H1 (cell line): ENCODE measurements around the gene CXorf65. TPM values are rescaled to one million over a fixed set of nuclear protein-coding genes. Genes with fewer than 3 reads are reported as not detected.

Experiments used
- CTCF ChIA-PET: fragments of 300-600 bp; sonication (Branson Sonifier 250); formaldehyde crosslinking; loops from one replicate; lab custom pipeline; 2021; ENCODE audit not compliant: partially characterized antibody; lab: Charles Lee
- POLR2A ChIA-PET: fragments of 300-600 bp; sonication (Branson Sonifier 250); formaldehyde crosslinking; loops from one replicate; lab custom pipeline; 2021; ENCODE audit warnings: inconsistent platforms; ENCODE audit not compliant: partially characterized antibody; lab: Charles Lee
- DNase-seq, 2 experiments: peaks; one replicate each; pipeline versions ENCODE4 v3.0.0 to v3.0.0-alpha.2; 2010 to 2022; ENCODE audit warnings: low spot score in 2 of 2, low read depth in 1 of 2, mixed read lengths in 1 of 2
- FAIRE-seq: peaks from 2 replicates; lab custom pipeline; 2011; peaks lifted over from hg19 to GRCh38; lab: Jason Lieb, UNC
- H2AFZ ChIP-seq: 2 replicates; pipeline ENCODE4 v1.8.1; 2012; ENCODE audit warnings: low read length, inconsistent platforms
- H2AK5ac ChIP-seq: 2 replicates; pipeline ENCODE4 v1.6.1; 2013; ENCODE audit warnings: low read depth, low read length
- H2BK120ac ChIP-seq: replicated peaks from 2 replicates; pipeline ENCODE3; 2013; ENCODE audit warnings: low read depth, low read length, inconsistent platforms
- H2BK12ac ChIP-seq: 2 replicates; pipeline ENCODE4 v1.6.1; 2013; ENCODE audit warnings: low read depth, low read length
- H2BK15ac ChIP-seq: 2 replicates; pipeline ENCODE4 v1.6.1; 2013; ENCODE audit warnings: low read length
- H2BK20ac ChIP-seq: 2 replicates; pipeline ENCODE4 v1.6.1; 2013; ENCODE audit warnings: low read length
- H2BK5ac ChIP-seq: 2 replicates; pipeline ENCODE4 v1.6.1; 2013; ENCODE audit warnings: low read depth, low read length
- H3K14ac ChIP-seq: 2 replicates; pipeline ENCODE4 v1.6.1; 2013; ENCODE audit warnings: inconsistent platforms; ENCODE audit not compliant: insufficient read length
- H3K18ac ChIP-seq: 2 replicates; pipeline ENCODE4 v1.6.1; 2013; ENCODE audit warnings: low read length; ENCODE audit errors: extremely low read depth
- H3K23ac ChIP-seq: 2 replicates; pipeline ENCODE4 v1.6.1; 2013; ENCODE audit warnings: inconsistent platforms; ENCODE audit not compliant: insufficient read length
- H3K23me2 ChIP-seq: 2 replicates; pipeline ENCODE4 v1.6.1; 2013; ENCODE audit warnings: low read depth, low read length
- H3K27ac ChIP-seq: 2 replicates; pipeline ENCODE4 v1.6.1; 2011; ENCODE audit warnings: low read depth, low read length, inconsistent platforms
- H3K27me3 ChIP-seq, 4 experiments: replicated peaks in 1 of 4; 1 replicate in 1 of 4; 2 replicates in 3 of 4; pipeline versions ENCODE4 v1.6.1 to v1.8.1; 2011 to 2013; ENCODE audit warnings: low read length in 3 of 4, mild to moderate bottlenecking in 3 of 4, inconsistent platforms in 2 of 4, mixed read lengths in 2 of 4, moderate library complexity in 1 of 4; ENCODE audit not compliant: control insufficient read depth in 3 of 4, insufficient read depth in 3 of 4; ENCODE audit errors: extremely low read depth in 1 of 4
- H3K36me3 ChIP-seq, 4 experiments: 2 replicates each; pipeline versions ENCODE4 v1.6.1 to v1.8.1; 2011 to 2013; ENCODE audit warnings: mild to moderate bottlenecking in 4 of 4, low read length in 3 of 4, moderate library complexity in 2 of 4, control low read depth in 1 of 4, inconsistent platforms in 1 of 4; ENCODE audit not compliant: insufficient read depth in 4 of 4, control insufficient read depth in 2 of 4
- H3K4ac ChIP-seq: replicated peaks from 2 replicates; pipeline ENCODE3; 2013; ENCODE audit warnings: low read length, low read depth, mixed read lengths, inconsistent platforms; ENCODE audit not compliant: insufficient read length
- H3K4me1 ChIP-seq, 4 experiments: replicated peaks in 1 of 4; 1 replicate in 1 of 4; 2 replicates in 3 of 4; pipeline versions ENCODE4 v1.6.1 to v1.8.1; 2011 to 2013; ENCODE audit warnings: low read length in 3 of 4, inconsistent platforms in 2 of 4, mixed read lengths in 1 of 4; ENCODE audit not compliant: insufficient read depth in 4 of 4, control insufficient read depth in 3 of 4
- H3K4me2 ChIP-seq, 2 experiments: 2 replicates each; pipeline versions ENCODE4 v1.6.1 to v1.8.1; 2011 to 2013; ENCODE audit warnings: low read depth in 2 of 2, low read length in 2 of 2, control low read depth in 1 of 2, inconsistent platforms in 1 of 2, mild to moderate bottlenecking in 1 of 2; ENCODE audit not compliant: insufficient read depth in 1 of 2
- H3K4me3 ChIP-seq, 4 experiments: fragments of 200-600, 300-600 bp in 1 of 4; sonication (generic), shearing (Covaris generic), sonication (Bioruptor Twin) in 1 of 4; 2 replicates each; pipeline versions ENCODE4 v1.5.1 to v1.8.1; 2011 to 2016; ENCODE audit warnings: low read length in 4 of 4, low read depth in 3 of 4, control low read depth in 2 of 4, inconsistent platforms in 2 of 4, mild to moderate bottlenecking in 2 of 4, mixed read lengths in 1 of 4, moderate library complexity in 1 of 4; ENCODE audit not compliant: insufficient read depth in 2 of 4; ENCODE audit errors: extremely low read depth in 1 of 4
- H3K56ac ChIP-seq: replicated peaks from 2 replicates; pipeline ENCODE3; 2013; ENCODE audit warnings: low read depth, mild to moderate bottlenecking, mixed read lengths, low read length, inconsistent platforms; ENCODE audit not compliant: insufficient read length
- H3K79me1 ChIP-seq: 2 replicates; pipeline ENCODE4 v1.6.1; 2013; ENCODE audit warnings: low read depth, low read length, control low read depth
- H3K79me2 ChIP-seq, 2 experiments: 2 replicates each; pipeline versions ENCODE4 v1.6.1 to v1.8.1; 2012 to 2013; ENCODE audit warnings: low read length in 2 of 2, mild to moderate bottlenecking in 2 of 2, inconsistent platforms in 1 of 2; ENCODE audit not compliant: insufficient read depth in 2 of 2, control insufficient read depth in 1 of 2
- H3K9ac ChIP-seq, 4 experiments: replicated peaks in 1 of 4; 1 replicate in 1 of 4; 2 replicates in 3 of 4; pipeline versions ENCODE4 v1.6.1 to v1.8.1; 2011 to 2013; ENCODE audit warnings: low read depth in 3 of 4, low read length in 3 of 4, control low read depth in 2 of 4, mild to moderate bottlenecking in 2 of 4, moderate library complexity in 2 of 4, inconsistent platforms in 1 of 4; ENCODE audit errors: extremely low read depth in 1 of 4
- H3K9me3 ChIP-seq, 2 experiments: 2 replicates each; pipeline versions ENCODE4 v1.6.1 to v1.8.1; 2012 to 2013; ENCODE audit warnings: mild to moderate bottlenecking in 2 of 2, moderate library complexity in 2 of 2, control low read depth in 1 of 2, inconsistent platforms in 1 of 2, low read depth in 1 of 2, low read length in 1 of 2, mixed read lengths in 1 of 2; ENCODE audit not compliant: insufficient read depth in 2 of 2
- H4K20me1 ChIP-seq, 2 experiments: replicated peaks in 1 of 2; 2 replicates each; pipeline versions ENCODE3 to v1.8.1; 2011 to 2013; ENCODE audit warnings: inconsistent platforms in 2 of 2, low read length in 2 of 2, mild to moderate bottlenecking in 1 of 2; ENCODE audit not compliant: insufficient read depth in 2 of 2, control insufficient read depth in 1 of 2
- H4K5ac ChIP-seq: 2 replicates; pipeline ENCODE4 v1.6.1; 2013; ENCODE audit warnings: low read length, low read depth, mixed read lengths, inconsistent platforms; ENCODE audit not compliant: insufficient read length
- H4K8ac ChIP-seq: 2 replicates; pipeline ENCODE4 v1.8.0; 2013; ENCODE audit warnings: mild to moderate bottlenecking, moderate library complexity, low read length, inconsistent platforms; ENCODE audit not compliant: insufficient read depth; ENCODE audit errors: extremely low read depth
- H4K91ac ChIP-seq: replicated peaks from 2 replicates; pipeline ENCODE3; 2013; ENCODE audit warnings: low read length, mixed read lengths, inconsistent platforms; ENCODE audit not compliant: insufficient read length
- CREB1 ChIP-seq: IDR thresholded peaks from 2 replicates; pipeline ENCODE4 v1.6.1; 2012; ENCODE audit warnings: inconsistent platforms
- HDAC2 ChIP-seq, 2 experiments: fragments of 300-600 bp in 1 of 2; sonication (generic) in 1 of 2; IDR thresholded peaks; 2 replicates each; pipeline ENCODE4 v1.6.1; 2011 to 2012; ENCODE audit warnings: low read depth in 2 of 2, low read length in 2 of 2, mild to moderate bottlenecking in 2 of 2, moderate library complexity in 2 of 2, borderline replicate concordance in 1 of 2, inconsistent platforms in 1 of 2
- HDAC6 ChIP-seq: IDR thresholded peaks from one replicate; pipeline ENCODE4 v1.7.1; 2012; ENCODE audit warnings: low read depth, mild to moderate bottlenecking, inconsistent platforms, low read length, moderate library complexity
- NANOG ChIP-seq: IDR thresholded peaks from 2 replicates; pipeline ENCODE4 v1.6.1; 2011; ENCODE audit warnings: low read length, low read depth, mild to moderate bottlenecking, inconsistent platforms; ENCODE audit not compliant: insufficient read depth, poor library complexity, severe bottlenecking
- NRF1 ChIP-seq: IDR thresholded peaks from 2 replicates; pipeline ENCODE4 v1.6.1; 2011; ENCODE audit warnings: mild to moderate bottlenecking, low read depth, low read length, improper control_type of control experiment
- SIX5 ChIP-seq: IDR thresholded peaks from 2 replicates; pipeline ENCODE4 v1.6.1; 2011; ENCODE audit warnings: mild to moderate bottlenecking, low read depth, low read length
- WGBS, 2 experiments: shearing (Covaris generic) in 1 of 2; methylation state at CpG; one replicate each; pipeline versions ENCODE4 v1.1.6 to v1.1.7; 2013 to 2015; ENCODE audit warnings: low lambda C conversion rate in 2 of 2, mixed read lengths in 2 of 2, inconsistent platforms in 1 of 2, low coverage in 1 of 2, missing lambda C conversion rate in 1 of 2; ENCODE audit not compliant: insufficient replicate concordance in 2 of 2, insufficient coverage in 1 of 2, insufficient read length in 1 of 2; ENCODE audit errors: extremely low coverage in 1 of 2, missing lambda C conversion rate in 1 of 2; 5-methylcytosine and 5-hydroxymethylcytosine counted together
- polyA plus RNA-seq, 7 experiments: library from polyadenylated mRNA; depleted of rRNA in 3 of 7; stranded (reverse) in 5 of 7; unstranded in 2 of 7; fragments of >200 nt in 5 of 7; fragments of 200-250 nt in 2 of 7; gene quantifications; 1 replicate in 5 of 7; 2 replicates in 1 of 7; 4 replicates in 1 of 7; pipeline versions ENCODE4 v1.2.1 to v1.2.3, GENCODE V29; 2011 to 2013; ENCODE audit warnings: missing spikeins in 2 of 7, mixed read lengths in 2 of 7
- total RNA-seq: library from RNA; stranded (reverse); fragmentation: NEBNext Ultra II Directional; extraction: Animal tissue kit (Norgen Biotek cat#: 25700); gene quantifications from 2 replicates; pipeline ENCODE4 v1.2.1, GENCODE V29; 2021
- TF ChIP-seq, protein P1 (sequence below): IDR thresholded peaks from 2 replicates; pipeline ENCODE4 v1.6.1; 2012; ENCODE audit warnings: inconsistent platforms
- TF ChIP-seq, protein P2 (sequence below), 3 experiments: IDR thresholded peaks; 1 replicate in 2 of 3; 2 replicates in 1 of 3; pipeline versions ENCODE4 v1.5.1 to v1.6.1; 2011; ENCODE audit warnings: low read length in 3 of 3, mild to moderate bottlenecking in 3 of 3, inconsistent platforms in 2 of 3, low read depth in 1 of 3, moderate library complexity in 1 of 3; ENCODE audit not compliant: insufficient read depth in 1 of 3; ENCODE audit errors: control extremely low read depth in 1 of 3

Gene CXorf65
- total and polyA plus RNA-seq, 2 of the 8 experiments (the other 6 are each of a cell fraction or from before 2014, with no cell fraction given) = not detected

DNA sequence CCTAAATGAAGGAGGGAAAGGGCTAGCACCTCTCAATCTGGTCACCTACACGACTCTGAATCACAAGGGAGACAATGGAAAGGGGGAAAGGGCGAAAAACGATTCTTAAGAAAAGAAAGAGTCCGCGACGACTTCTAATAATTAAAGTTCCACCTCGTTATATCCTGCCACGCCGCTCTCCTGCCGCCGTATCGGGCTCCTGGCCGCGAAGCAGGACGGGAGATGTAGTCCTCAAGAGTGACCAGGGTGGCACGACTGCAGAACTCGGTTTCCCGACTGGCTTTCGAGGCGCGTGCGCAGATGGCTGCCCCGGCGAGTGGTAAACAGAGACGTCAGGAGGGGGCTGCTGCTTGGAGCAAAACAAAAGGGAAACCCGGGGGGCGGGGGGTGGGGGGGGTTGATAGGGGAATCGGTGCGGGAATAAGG, 11.0 kb downstream of the CXorf65 start, which contains the start of gene FOXO4:
FOXO4 (plus strand) TSS at position 297 of the 426 bp plus-strand sequence. CDS start 678 bp downstream, outside the sequence.
- Histone ChIP-seq H4K5ac (no peak within 1 kb of the TSS), H2BK120ac (no peak within 1 kb of the TSS), H3K4ac (no peak within 1 kb of the TSS), H3K23me2 (peaks cover 8% of the 10 kb centered on the region), H3K27ac (peak within 1 kb of the TSS; percentile 34; the same call in 1 of the 2 replicates), H2BK12ac (no peak within 1 kb of the TSS), H4K20me1 (peaks cover 0 to 2% of the 10 kb centered on the region in 2 experiments), H2BK5ac (no peak within 1 kb of the TSS), H2AFZ (peak within 1 kb of the TSS; percentile 95; the same call in 1 of the 2 replicates), H3K27me3 (peaks cover 0 to under 1% (median 0%) of the 10 kb centered on the region in 4 experiments; a peak in 1 of 7 replicates), H2BK20ac (no peak within 1 kb of the TSS), H3K79me2 (peaks cover 0 to 8% of the 10 kb centered on the region in 2 experiments; a peak in 2 of 4 replicates), H3K23ac (no peak within 1 kb of the TSS), H4K91ac (no peak within 1 kb of the TSS), H2AK5ac (no peak within 1 kb of the TSS), H3K36me3 (no peaks in the 10 kb centered on the region), H3K56ac (no peak within 1 kb of the TSS), H4K8ac (no peak within 1 kb of the TSS; the same call in 1 of the 2 replicates), H3K18ac (peak within 1 kb of the TSS; percentile 71), H2BK15ac (no peak within 1 kb of the TSS), H3K9ac (peak within 1 kb of the TSS; percentile 20 to 78 (median 42); a peak in 6 of 7 replicates), H3K79me1 (no peaks in the 10 kb centered on the region; the same call in 1 of the 2 replicates), H3K4me1 (peaks cover 7 to 13% (median 11%) of the 10 kb centered on the region in 4 experiments), H3K9me3 (no peaks in the 10 kb centered on the region), H3K4me3 (peak within 1 kb of the TSS; percentile 68 to 78 (median 73)), H3K14ac (no peak within 1 kb of the TSS), H3K4me2 (peak within 1 kb of the TSS; percentile 82 to 95)
- TF ChIP-seq HDAC2 (IDR thresholded peaks at IDR 0.05; ENCODE audit: borderline replicate concordance in 1 of 2, low read depth in 2 of 2, low read length in 2 of 2) (no peak), NANOG (no peak), HDAC6 (no peak), NRF1 (peak; percentile 36; the same call in 1 of the 2 replicates), CREB1 (peak; percentile 13; the same call in 1 of the 2 replicates), SIX5 (peak; percentile 55; the same call in 1 of the 2 replicates)
- TF ChIP-seq, protein P1, sequence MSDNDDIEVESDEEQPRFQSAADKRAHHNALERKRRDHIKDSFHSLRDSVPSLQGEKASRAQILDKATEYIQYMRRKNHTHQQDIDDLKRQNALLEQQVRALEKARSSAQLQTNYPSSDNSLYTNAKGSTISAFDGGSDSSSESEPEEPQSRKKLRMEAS = 0 out of 2 replicates have a peak, but pooled peaks have one; percentile 33
- TF ChIP-seq, protein P2, sequence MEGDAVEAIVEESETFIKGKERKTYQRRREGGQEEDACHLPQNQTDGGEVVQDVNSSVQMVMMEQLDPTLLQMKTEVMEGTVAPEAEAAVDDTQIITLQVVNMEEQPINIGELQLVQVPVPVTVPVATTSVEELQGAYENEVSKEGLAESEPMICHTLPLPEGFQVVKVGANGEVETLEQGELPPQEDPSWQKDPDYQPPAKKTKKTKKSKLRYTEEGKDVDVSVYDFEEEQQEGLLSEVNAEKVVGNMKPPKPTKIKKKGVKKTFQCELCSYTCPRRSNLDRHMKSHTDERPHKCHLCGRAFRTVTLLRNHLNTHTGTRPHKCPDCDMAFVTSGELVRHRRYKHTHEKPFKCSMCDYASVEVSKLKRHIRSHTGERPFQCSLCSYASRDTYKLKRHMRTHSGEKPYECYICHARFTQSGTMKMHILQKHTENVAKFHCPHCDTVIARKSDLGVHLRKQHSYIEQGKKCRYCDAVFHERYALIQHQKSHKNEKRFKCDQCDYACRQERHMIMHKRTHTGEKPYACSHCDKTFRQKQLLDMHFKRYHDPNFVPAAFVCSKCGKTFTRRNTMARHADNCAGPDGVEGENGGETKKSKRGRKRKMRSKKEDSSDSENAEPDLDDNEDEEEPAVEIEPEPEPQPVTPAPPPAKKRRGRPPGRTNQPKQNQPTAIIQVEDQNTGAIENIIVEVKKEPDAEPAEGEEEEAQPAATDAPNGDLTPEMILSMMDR (IDR thresholded peaks at IDR 0.05; ENCODE audit: control extremely low read depth in 1 of 3, insufficient read depth in 1 of 3, low read depth in 1 of 3, low read length in 3 of 3) = no peak
- DNase-seq (peak; percentile 69 to 89), FAIRE-seq (peak; percentile 7)
- ChIA-PET CTCF (interaction anchor here (1.6 kb wide), 1 partner anchor 33 kb away, joined by 5 read pairs; no protein-coding TSS in a partner anchor), POLR2A (interaction anchor here (0.9 to 1.4 kb wide), 4 partner anchors 9 to 52 kb away, joined by 3 to 4 read pairs (median 3); partner anchors contain the start of gene MED12)
- WGBS, 2 experiments = 0% methylated on average over 9 of the region's 29 CpGs; no CpG with 5 or more reads in 1 of the 2 experiments
